ENCODE data around the gene SERPINH1. TPM values are rescaled to one million over a fixed set of nuclear protein-coding genes. Genes with fewer than 3 reads are reported as not detected.

SERPINH1 gene
- total RNA-seq, 1 donor from 2014 or later, result 279 TPM

- DNase-seq (ENCODE audit: low read depth in 2 of 2), result peak; percentile 56 to 73
These were observed 29.6 kb upstream of the SERPINH1 start for GRCh38 chr11:75532200-75533048.

GRCh38 chr11:75533896-75534258, 28.2 kb upstream of the SERPINH1 start:
- no peak for DNase-seq (ENCODE audit: low read depth in 2 of 2)

- DNase-seq (ENCODE audit: low read depth in 2 of 2), result peak in 1 of 2 donors; percentile 74
These were observed 27.6 kb upstream of the SERPINH1 start for GRCh38 chr11:75534259-75535069.

DNA sequence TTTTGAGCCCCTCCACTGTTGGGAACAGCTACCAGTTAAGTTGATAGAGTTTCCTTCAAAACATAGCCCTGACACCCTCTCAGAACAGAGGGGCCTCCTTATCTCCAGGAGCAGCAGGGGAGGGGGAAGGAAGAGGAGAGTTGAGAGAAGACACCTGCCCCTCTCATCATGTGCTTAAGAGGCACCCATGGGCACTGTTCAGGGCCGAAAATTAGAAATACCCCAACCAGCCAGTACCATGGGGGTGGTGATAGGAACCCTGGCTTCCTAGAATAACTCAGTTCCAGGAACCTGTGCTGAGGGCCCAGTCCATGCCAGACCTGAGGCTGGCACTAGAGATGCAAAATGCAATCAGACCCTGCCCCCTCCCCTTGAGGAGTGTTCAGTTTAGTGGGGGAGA, 27.0 kb upstream of the SERPINH1 start:
- DNase-seq (ENCODE audit: low read depth in 2 of 2), result no peak

- peak; percentile 36 to 68 for DNase-seq (ENCODE audit: low read depth in 2 of 2)
These were observed 25.0 kb upstream of the SERPINH1 start for GRCh38 chr11:75536786-75537641.

DNA sequence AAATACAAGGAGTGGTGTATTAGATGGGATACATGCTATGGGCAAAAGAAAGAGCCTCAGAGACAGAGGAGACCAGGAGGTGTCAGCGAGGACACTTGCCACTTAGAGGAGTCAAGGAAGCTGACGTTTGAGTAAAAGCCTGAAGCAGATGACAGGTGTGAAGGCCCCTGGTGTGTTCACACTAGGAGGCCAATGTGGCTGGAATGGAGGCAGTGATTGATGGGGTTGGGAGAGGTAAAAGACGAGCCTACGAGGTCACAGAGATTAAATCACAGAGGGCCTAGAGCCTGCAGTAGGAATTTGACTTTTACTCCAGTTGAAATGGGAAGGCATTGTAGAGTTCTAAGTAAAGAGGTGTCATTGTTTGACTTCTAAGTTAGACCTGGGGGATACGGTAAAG, 24.3 kb upstream of the SERPINH1 start:
- no peak for DNase-seq (ENCODE audit: low read depth in 2 of 2)

GRCh38 chr11:75538150-75538942, 23.7 kb upstream of the SERPINH1 start:
- no peak for DNase-seq (ENCODE audit: low read depth in 2 of 2)

GRCh38 chr11:75539459-75540334, 22.4 kb upstream of the SERPINH1 start:
- DNase-seq (ENCODE audit: low read depth in 2 of 2), result no peak

- no peak for DNase-seq (ENCODE audit: low read depth in 2 of 2)
These were observed 20.6 kb upstream of the SERPINH1 start for GRCh38 chr11:75541193-75542087.

GRCh38 chr11:75542088-75542438, 20.0 kb upstream of the SERPINH1 start:
- DNase-seq (ENCODE audit: low read depth in 2 of 2), result no peak

GRCh38 chr11:75543806-75544205, 18.2 kb upstream of the SERPINH1 start:
- no peak for DNase-seq (ENCODE audit: low read depth in 2 of 2)

DNA sequence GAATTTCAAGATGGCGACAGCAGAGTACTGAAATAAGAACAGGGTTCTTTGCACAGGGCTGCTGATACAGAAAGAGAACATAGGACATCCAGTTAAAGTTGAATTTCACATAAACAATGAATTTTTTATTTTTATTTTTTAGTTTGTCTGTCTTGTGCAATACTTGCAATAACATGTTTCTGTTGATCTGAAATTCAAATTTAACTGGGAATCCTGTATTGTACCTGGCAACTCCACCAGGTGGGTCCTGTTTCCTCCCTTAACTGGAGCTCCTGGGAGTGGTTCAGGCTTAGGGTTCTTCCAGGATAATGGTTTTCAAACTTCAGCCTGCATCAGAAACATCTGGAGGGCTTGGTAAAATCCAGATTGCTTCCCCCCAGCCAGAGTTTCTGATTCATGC, 14.9 kb upstream of the SERPINH1 start:
- no peak for DNase-seq (ENCODE audit: low read depth in 2 of 2)

DNA sequence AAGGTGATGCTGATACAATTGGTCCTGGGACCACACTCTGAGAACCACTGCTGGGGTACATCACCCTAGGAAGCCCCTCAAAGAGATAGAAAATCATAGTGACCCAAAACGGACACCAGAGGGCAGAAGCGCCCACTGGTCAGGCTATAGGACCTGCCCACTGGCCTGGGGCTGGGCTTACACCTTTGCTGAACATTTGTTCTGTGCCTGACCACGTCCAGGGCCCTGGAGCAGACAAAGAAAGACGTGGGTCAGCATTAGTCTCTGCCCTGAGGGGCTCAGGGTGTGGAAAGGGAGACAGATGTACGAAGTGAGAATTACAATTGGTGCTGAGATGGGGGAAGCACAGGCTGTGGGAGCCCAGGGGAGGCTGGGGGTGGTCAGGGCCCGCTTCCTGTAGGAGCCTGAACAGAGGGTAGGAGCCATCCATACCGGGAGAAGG, 14.4 kb upstream of the SERPINH1 start:
- peak; percentile 71 to 85 for DNase-seq (ENCODE audit: low read depth in 2 of 2)

DNA sequence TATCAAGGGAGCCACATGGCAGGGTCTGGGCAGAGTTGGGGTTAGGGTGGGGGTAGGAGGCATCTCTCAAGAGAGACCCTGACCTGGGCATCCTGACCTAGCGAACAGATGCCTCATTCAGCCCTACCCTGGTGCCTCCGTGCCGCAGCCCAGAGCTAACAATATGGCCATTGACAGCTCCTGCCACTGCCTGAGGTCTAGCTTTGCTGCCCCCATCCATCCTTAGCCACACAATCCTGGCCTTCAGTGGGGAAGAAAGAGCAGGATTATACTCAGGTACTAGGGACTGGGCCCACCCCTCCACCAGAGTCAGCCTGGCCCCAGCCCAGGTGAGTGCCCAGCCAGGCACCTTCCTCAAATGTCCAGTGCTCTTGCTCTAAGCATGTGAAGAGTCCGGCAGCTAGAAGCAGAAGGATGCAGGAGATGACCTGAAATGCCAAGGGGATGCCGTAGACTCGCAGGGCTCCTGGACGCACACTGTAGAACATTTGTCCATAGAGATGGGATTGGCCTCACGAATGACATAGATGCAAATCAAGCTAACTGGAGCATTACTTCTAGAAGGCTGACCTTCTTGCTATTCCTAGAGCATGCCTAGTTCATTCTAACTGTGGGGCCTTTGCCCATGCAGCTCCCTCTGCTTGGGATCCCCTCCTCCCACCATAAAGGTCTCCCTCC, 13.3 kb upstream of the SERPINH1 start:
- no peak for DNase-seq (ENCODE audit: low read depth in 2 of 2)

GRCh38 chr11:75549370-75549958, 12.6 kb upstream of the SERPINH1 start:
- DNase-seq (ENCODE audit: low read depth in 2 of 2), result no peak

DNA sequence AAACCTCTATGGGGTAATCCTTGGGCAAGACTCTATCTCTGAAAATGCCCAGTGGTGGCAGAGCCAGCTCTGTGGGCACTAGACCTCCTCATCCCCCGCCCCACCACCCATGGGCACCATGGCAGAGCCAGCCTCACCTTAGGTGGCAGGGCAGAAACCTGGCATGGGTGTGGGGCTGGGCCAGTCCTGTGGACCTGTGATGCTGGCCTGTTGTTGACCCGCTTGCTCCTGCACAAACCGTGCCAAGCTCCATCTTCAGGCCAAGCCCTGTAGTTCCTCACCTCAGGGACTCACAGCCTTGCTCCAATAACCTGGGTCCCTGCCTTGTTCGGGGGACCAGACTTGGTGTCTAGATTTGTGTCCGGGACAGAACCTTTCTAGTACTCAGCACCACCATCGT, 8.9 kb upstream of the SERPINH1 start:
- no peak for DNase-seq (ENCODE audit: low read depth in 2 of 2)

DNA sequence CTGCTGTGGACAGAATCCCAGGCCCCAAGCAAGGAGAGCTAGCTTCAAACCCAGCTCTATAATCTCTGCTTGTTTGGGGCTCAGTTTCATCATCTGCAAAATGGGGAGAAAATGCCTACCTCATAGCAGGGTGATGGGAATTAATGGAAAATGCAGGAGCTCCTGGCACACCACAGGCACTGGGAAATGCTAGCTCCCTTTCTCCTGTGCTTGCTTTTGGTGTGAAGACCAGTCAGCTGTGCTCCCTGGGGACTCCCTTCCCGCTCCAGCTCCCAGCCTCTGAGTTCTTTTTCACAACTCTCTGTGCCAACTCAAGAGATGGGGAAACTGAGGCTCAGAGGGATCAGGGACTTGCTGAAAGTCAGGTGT, 8.2 kb upstream of the SERPINH1 start:
- DNase-seq (ENCODE audit: low read depth in 2 of 2), result no peak
